GM23338 (cell line): Measurements from ENCODE around the gene PPP1R9A.

Experiments used
- CREB1 ChIP-seq: fragments of 250-450 bp; sonication (Bioruptor Pico); IDR thresholded peaks from 2 replicates; pipeline ENCODE4 v1.5.0; 2020; ENCODE audit warnings: low read depth, mild to moderate bottlenecking, moderate library complexity
- CTCF ChIP-seq, 2 experiments: fragments of 200-600 bp in 1 of 2; sonication (generic) in 1 of 2; conservative IDR thresholded peaks; 2 replicates each; pipeline versions ENCODE4 v1.5.1 to v1.6.1; 2016 to 2017; ENCODE audit warnings: antibody characterized with exemption in 2 of 2, low read depth in 2 of 2, mild to moderate bottlenecking in 2 of 2, moderate library complexity in 1 of 2
- ETS1 ChIP-seq: IDR thresholded peaks from 2 replicates; pipeline ENCODE4 v1.6.1; 2016; ENCODE audit warnings: antibody characterized with exemption
- EZH2 ChIP-seq: fragments of 200-600 bp; sonication (generic); IDR thresholded peaks from one replicate; pipeline ENCODE4 v1.8.0; 2017; ENCODE audit warnings: antibody characterized with exemption, mild to moderate bottlenecking, low read depth; ENCODE audit not compliant: unreplicated experiment
- EZH2phosphoT487 ChIP-seq: fragments of 200-600 bp; sonication (generic); IDR thresholded peaks from one replicate; pipeline ENCODE4 v1.8.1; 2018; ENCODE audit warnings: antibody characterized with exemption; ENCODE audit not compliant: unreplicated experiment
- JUNB ChIP-seq: IDR thresholded peaks from one replicate; pipeline ENCODE4 v1.6.1; 2016; ENCODE audit warnings: antibody characterized with exemption; ENCODE audit not compliant: unreplicated experiment
- NANOG ChIP-seq: IDR thresholded peaks from 2 replicates; pipeline ENCODE4 v1.6.1; 2016; ENCODE audit warnings: antibody characterized with exemption, borderline replicate concordance
- POLR2AphosphoS5 ChIP-seq: IDR thresholded peaks from 2 replicates; pipeline ENCODE4 v1.6.1; 2016; ENCODE audit warnings: antibody characterized with exemption, low read depth
- REST ChIP-seq: IDR thresholded peaks from one replicate; pipeline ENCODE4 v1.6.1; 2018; ENCODE audit warnings: antibody characterized with exemption; ENCODE audit not compliant: unreplicated experiment
- ZNF462 ChIP-seq: fragments of 250-450 bp; sonication (Bioruptor Pico); IDR thresholded peaks from 2 replicates; pipeline ENCODE4 v1.5.0; 2020; ENCODE audit warnings: mild to moderate bottlenecking, moderate library complexity

- TF ChIP-seq CTCF (conservative IDR thresholded peaks at IDR 0.05; ENCODE audit: low read depth in 2 of 2) (no peak), CREB1 (no peak), REST (no peak), EZH2 (no peak), EZH2phosphoT487 (no peak), JUNB (no peak), POLR2AphosphoS5 (no peak), ETS1 (no peak), ZNF462 (CRISPR knock-in tag) (no peak), NANOG (no peak)
These were observed 388.0 kb downstream of the PPP1R9A start for GRCh38 chr7:95295397-95295796.
